Common myeloid progenitor, CD34-positive (primary cell): ENCODE results near the gene LAMB1.
"Not testable (repeated sequence)": the region's sequence is repeated elsewhere in the genome, so short reads cannot be mapped to it uniquely, and the experiment has no call there.

Source experiments
- CTCF ChIA-PET: fragments of 350-600 bp; sonication (Branson Sonifier 250); formaldehyde crosslinking; loops from one replicate; lab custom pipeline; 2021; ENCODE audit warnings: antibody characterized with exemption; lab: Charles Lee
- POLR2A ChIA-PET: fragments of 350-600 bp; sonication (Branson Sonifier 250); formaldehyde crosslinking; loops from one replicate; lab custom pipeline; 2021; ENCODE audit warnings: antibody characterized with exemption; lab: Charles Lee
- DNase-seq, 3 donors: peaks; one replicate each; pipeline versions ENCODE4 v3.0.0 to v3.0.0-alpha.2; 2013
- H3K27ac ChIP-seq, 2 experiments: 1 replicate in 1 of 2; 2 replicates in 1 of 2; pipeline ENCODE4 v1.7.0; 2013; ENCODE audit warnings: inconsistent platforms in 2 of 2, low read length in 2 of 2, mild to moderate bottlenecking in 2 of 2, low read depth in 1 of 2, moderate library complexity in 1 of 2; ENCODE audit not compliant: severe bottlenecking in 2 of 2, insufficient read depth in 1 of 2, poor library complexity in 1 of 2
- H3K27me3 ChIP-seq, 5 experiments: replicated peaks in 2 of 5; 1 replicate in 3 of 5; 2 replicates in 2 of 5; pipeline versions ENCODE4 v1.6.1 to v1.7.0; 2013; ENCODE audit warnings: low read length in 4 of 5, mild to moderate bottlenecking in 2 of 5, moderate library complexity in 2 of 5, inconsistent platforms in 1 of 5; ENCODE audit not compliant: insufficient read depth in 5 of 5, control insufficient read depth in 4 of 5
- H3K36me3 ChIP-seq, 4 experiments: 1 replicate in 2 of 4; 2 replicates in 2 of 4; pipeline versions ENCODE4 v1.6.1 to v1.7.0; 2013; ENCODE audit warnings: low read length in 3 of 4, control low read depth in 1 of 4, mild to moderate bottlenecking in 1 of 4; ENCODE audit not compliant: control insufficient read depth in 4 of 4, insufficient read depth in 4 of 4
- H3K4me1 ChIP-seq, 4 experiments: 1 replicate in 3 of 4; 2 replicates in 1 of 4; pipeline versions ENCODE4 v1.6.1 to v1.7.1; 2013; ENCODE audit warnings: low read length in 3 of 4, mild to moderate bottlenecking in 3 of 4, control low read depth in 1 of 4, inconsistent platforms in 1 of 4, moderate library complexity in 1 of 4; ENCODE audit not compliant: control insufficient read depth in 4 of 4, insufficient read depth in 4 of 4; ENCODE audit errors: control extremely low read depth in 1 of 4
- H3K4me3 ChIP-seq, 7 experiments: 1 replicate in 4 of 7; 2 replicates in 3 of 7; pipeline versions ENCODE4 v1.5.1 to v1.7.0; 2013; ENCODE audit warnings: mild to moderate bottlenecking in 7 of 7, low read length in 6 of 7, moderate library complexity in 6 of 7, inconsistent platforms in 2 of 7, low read depth in 2 of 7, control low read depth in 1 of 7; ENCODE audit not compliant: insufficient read depth in 4 of 7, control insufficient read depth in 1 of 7; ENCODE audit errors: extremely low read depth in 1 of 7
- H3K9me3 ChIP-seq, 5 experiments: 1 replicate in 4 of 5; 2 replicates in 1 of 5; pipeline versions ENCODE4 v1.6.1 to v1.7.1; 2013; ENCODE audit warnings: low read length in 4 of 5, mild to moderate bottlenecking in 2 of 5, inconsistent platforms in 1 of 5, low read depth in 1 of 5, moderate library complexity in 1 of 5; ENCODE audit not compliant: control insufficient read depth in 4 of 5, insufficient read depth in 2 of 5; ENCODE audit errors: control extremely low read depth in 1 of 5
- WGBS: methylation state at CpG from one replicate; pipeline ENCODE4 v1.1.5; 2013; ENCODE audit not compliant: insufficient coverage; 5-methylcytosine and 5-hydroxymethylcytosine counted together

The LAMB1 gene

GRCh38 chr7:108044345-108044744, 41.4 kb upstream of the LAMB1 start:
- 100% methylated on average over 2 of the region's 2 CpGs for WGBS
- DNase-seq, result no peak
- ChIA-PET POLR2A (interaction anchor here (0.6 kb wide), 1 partner anchor 419 kb away, joined by 3 read pairs; no protein-coding TSS in a partner anchor), CTCF (no interaction called here)
- Histone ChIP-seq H3K4me3 (no peak overlapping the region), H3K27ac (no peak overlapping the region), H3K36me3 (no peaks in the 10 kb centered on the region), H3K9me3 (no peaks in the 10 kb centered on the region), H3K27me3 (no peaks in the 10 kb centered on the region), H3K4me1 (peaks cover 0 to 10% (median 3%) of the 10 kb centered on the region in 4 experiments)

GRCh38 chr7:108038986-108039385, 36.0 kb upstream of the LAMB1 start:
- no peaks in the 10 kb centered on the region for H3K27me3 ChIP-seq
- no peak for DNase-seq
- H3K27ac ChIP-seq, result no peak overlapping the region
- ChIA-PET CTCF (no interaction called here), POLR2A (no interaction called here)
- H3K4me1 ChIP-seq, result no peaks in the 10 kb centered on the region
- H3K9me3 ChIP-seq, result no peaks in the 10 kb centered on the region
- H3K36me3 ChIP-seq, result no peaks in the 10 kb centered on the region
- H3K4me3 ChIP-seq, result no peak overlapping the region

- no CpG with 5 or more reads among the region's 1 CpG for WGBS
- Histone ChIP-seq H3K27ac (no peak overlapping the region), H3K27me3 (no peaks in the 10 kb centered on the region), H3K9me3 (no peaks in the 10 kb centered on the region), H3K4me3 (no peak overlapping the region), H3K4me1 (no peaks in the 10 kb centered on the region), H3K36me3 (no peaks in the 10 kb centered on the region)
- POLR2A ChIA-PET, result no interaction called here
- CTCF ChIA-PET, result no interaction called here
- DNase-seq, result no peak
Observed at GRCh38 chr7:108037741-108038140, 34.8 kb upstream of the LAMB1 start.

DNA sequence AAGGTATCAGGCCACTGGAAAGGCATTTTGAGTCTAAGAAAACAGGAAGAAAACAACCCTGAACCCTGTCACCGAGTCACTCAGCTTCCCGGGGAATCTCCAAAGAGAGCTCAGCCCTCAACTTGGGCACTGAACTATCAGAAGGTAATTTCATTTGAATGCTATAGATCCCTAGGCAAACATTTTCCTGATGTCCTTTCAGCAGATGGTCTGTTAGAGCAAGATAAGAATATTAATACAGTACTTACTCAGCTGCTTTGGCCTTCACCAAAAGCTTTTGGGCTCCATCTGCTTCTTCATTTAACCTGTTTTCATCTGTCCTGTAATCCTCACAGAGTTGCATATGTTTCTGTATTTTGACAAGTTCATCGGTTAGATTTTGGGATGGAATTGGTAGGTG, 34.2 kb upstream of the LAMB1 start:
- no peak overlapping the region for H3K27ac ChIP-seq
- WGBS, result 100% methylated on average over 1 of the region's 3 CpGs
- no peaks in the 10 kb centered on the region for H3K9me3 ChIP-seq
- ChIA-PET POLR2A (no interaction called here), CTCF (interaction anchor here (1.0 kb wide), 1 partner anchor 12 kb away, joined by 3 read pairs; no protein-coding TSS in a partner anchor)
- no peaks in the 10 kb centered on the region for H3K4me1 ChIP-seq
- DNase-seq, result no peak
- H3K4me3 ChIP-seq, result no peak overlapping the region
- no peaks in the 10 kb centered on the region for H3K36me3 ChIP-seq
- H3K27me3 ChIP-seq, result no peaks in the 10 kb centered on the region

DNA sequence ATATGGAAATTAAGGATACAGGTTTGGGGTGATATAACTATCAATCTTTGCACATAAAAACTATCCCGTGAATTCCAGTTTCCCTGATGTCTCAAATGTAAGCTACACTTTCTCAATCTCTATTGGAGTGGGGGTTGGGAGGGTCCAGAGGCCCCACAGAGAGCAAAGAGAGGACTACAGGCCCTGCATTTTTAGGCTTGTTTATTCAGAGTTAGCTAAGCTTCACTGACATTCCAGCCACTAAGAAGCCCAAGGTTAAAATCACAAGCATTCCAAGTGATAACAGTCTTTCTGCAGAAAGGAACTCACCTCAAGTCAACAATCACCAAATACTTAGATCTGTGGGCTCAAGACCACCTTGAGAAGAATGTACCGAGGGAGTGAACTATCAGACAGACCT, 31.6 kb upstream of the LAMB1 start:
- Histone ChIP-seq H3K27me3 (no peaks in the 10 kb centered on the region), H3K27ac (no peak overlapping the region), H3K36me3 (no peaks in the 10 kb centered on the region), H3K4me3 (no peak overlapping the region), H3K9me3 (no peaks in the 10 kb centered on the region), H3K4me1 (no peaks in the 10 kb centered on the region)
- ChIA-PET CTCF (no interaction called here), POLR2A (interaction anchor here (0.5 kb wide), 1 partner anchor 323 kb away, joined by 4 read pairs; no protein-coding TSS in a partner anchor)
- 100% methylated on average over 1 of the region's 2 CpGs for WGBS
- DNase-seq, result no peak

DNA sequence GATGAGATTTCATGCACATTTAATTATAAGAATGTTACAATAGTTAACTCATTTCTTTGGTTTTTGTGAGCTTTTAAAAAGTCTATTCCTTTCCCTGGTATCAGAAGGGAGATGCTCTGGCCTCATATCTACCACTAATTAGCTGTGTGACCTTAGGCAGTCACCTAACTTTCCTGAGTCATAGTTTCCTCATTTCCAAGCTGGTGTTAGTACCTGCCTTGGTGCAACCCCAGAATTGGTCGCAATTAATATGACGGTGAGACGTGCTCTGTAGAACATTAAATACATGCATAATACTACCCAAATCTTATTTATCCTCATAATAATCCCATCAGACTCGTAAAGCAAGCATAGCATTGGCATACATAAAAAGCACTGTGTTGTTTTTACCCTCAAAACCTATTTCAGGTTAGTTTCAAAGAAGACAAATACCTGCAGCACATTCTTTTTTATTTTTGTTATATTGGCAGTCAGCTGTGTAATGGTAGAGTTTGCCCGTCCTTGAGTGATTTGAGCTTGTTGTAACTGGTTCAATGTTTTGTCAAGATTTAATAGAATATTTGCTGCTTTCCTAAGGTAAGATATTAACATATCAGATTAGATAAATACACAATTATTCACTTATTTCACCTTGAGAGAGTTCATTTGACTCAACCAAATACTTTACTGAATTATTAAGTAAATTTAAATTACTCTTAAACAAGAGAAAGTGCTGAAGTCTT, 31.0 kb upstream of the LAMB1 start:
- DNase-seq, result no peak
- Histone ChIP-seq H3K4me1 (no peaks in the 10 kb centered on the region), H3K9me3 (no peaks in the 10 kb centered on the region), H3K27ac (no peak overlapping the region), H3K27me3 (no peaks in the 10 kb centered on the region), H3K36me3 (no peaks in the 10 kb centered on the region), H3K4me3 (no peak overlapping the region)
- ChIA-PET POLR2A (interaction anchor here (0.5 kb wide), 1 partner anchor 324 kb away, joined by 4 read pairs; no protein-coding TSS in a partner anchor), CTCF (no interaction called here)
- 100% methylated on average over 4 of the region's 5 CpGs for WGBS

- H3K27me3 ChIP-seq, POLR2A ChIA-PET, H3K9me3 ChIP-seq, H3K4me3 ChIP-seq, H3K27ac ChIP-seq, CTCF ChIA-PET, H3K36me3 ChIP-seq, H3K4me1 ChIP-seq, DNase-seq: not testable (repeated sequence)
- 97% methylated on average over 7 of the region's 8 CpGs for WGBS
Observed at GRCh38 chr7:108033309-108033708, 30.3 kb upstream of the LAMB1 start.
